HAP-1 (cell line): ENCODE results near the gene ATP9B.
"Not testable (repeated sequence)": the region's sequence is repeated elsewhere in the genome, so short reads cannot be mapped to it uniquely, and the experiment has no call there.

Experiments used
- DNase-seq, 2 experiments: peaks; one replicate each; pipeline ENCODE4 v3.0.0-alpha.2; 2016 to 2020; ENCODE audit warnings: low spot score in 2 of 2
- H3K27me3 ChIP-seq: fragments of 250-450 bp; sonication (Bioruptor Pico); 2 replicates; pipeline ENCODE4 v1.5.1; 2020; ENCODE audit warnings: low read depth, mild to moderate bottlenecking, moderate library complexity
- H3K36me3 ChIP-seq: fragments of 250-450 bp; sonication (Bioruptor Pico); replicated peaks from 2 replicates; pipeline ENCODE4 v1.5.1; 2020; ENCODE audit warnings: mild to moderate bottlenecking
- H3K4me1 ChIP-seq: fragments of 250-450 bp; sonication (Bioruptor Pico); 2 replicates; pipeline ENCODE4 v1.5.1; 2020; ENCODE audit warnings: mild to moderate bottlenecking
- H3K4me3 ChIP-seq: fragments of 250-450 bp; sonication (Bioruptor Pico); 2 replicates; pipeline ENCODE4 v1.5.1; 2020; ENCODE audit warnings: mild to moderate bottlenecking, moderate library complexity
- H3K9me3 ChIP-seq: fragments of 250-450 bp; sonication (Bioruptor Pico); 2 replicates; pipeline ENCODE4 v1.5.1; 2020; ENCODE audit warnings: mild to moderate bottlenecking, moderate library complexity
- in situ Hi-C: fragments of 300-500 bp; cut with MboI; formaldehyde crosslinking; loops from 3 replicates; pipeline ENCODE4 v1.14.3; 2020; ENCODE audit warnings: low sequenced_read_pairs, inconsistent platforms, mixed read lengths

ATP9B gene

GRCh38 chr18:79252904-79253633, 183.9 kb downstream of the ATP9B start:
- no peak overlapping the region for H3K4me3 ChIP-seq
- in situ Hi-C loops = no loop called here
- DNase-seq = no peak

GRCh38 chr18:79257480-79257879, 188.3 kb downstream of the ATP9B start:
- no peaks in the 10 kb centered on the region for H3K36me3 ChIP-seq
- in situ Hi-C loops = no loop called here
- no peaks in the 10 kb centered on the region for H3K27me3 ChIP-seq
- DNase-seq = no peak
- no peaks in the 10 kb centered on the region for H3K9me3 ChIP-seq
- no peaks in the 10 kb centered on the region for H3K4me1 ChIP-seq
- no peak overlapping the region for H3K4me3 ChIP-seq

More at GRCh38 chr18:79252904-79253633, 183.9 kb downstream of the ATP9B start:
- no peaks in the 10 kb centered on the region for H3K27me3 ChIP-seq
- no peaks in the 10 kb centered on the region for H3K36me3 ChIP-seq
- H3K4me1 ChIP-seq = peaks cover 18% of the 10 kb centered on the region
- H3K9me3 ChIP-seq = no peaks in the 10 kb centered on the region

DNA sequence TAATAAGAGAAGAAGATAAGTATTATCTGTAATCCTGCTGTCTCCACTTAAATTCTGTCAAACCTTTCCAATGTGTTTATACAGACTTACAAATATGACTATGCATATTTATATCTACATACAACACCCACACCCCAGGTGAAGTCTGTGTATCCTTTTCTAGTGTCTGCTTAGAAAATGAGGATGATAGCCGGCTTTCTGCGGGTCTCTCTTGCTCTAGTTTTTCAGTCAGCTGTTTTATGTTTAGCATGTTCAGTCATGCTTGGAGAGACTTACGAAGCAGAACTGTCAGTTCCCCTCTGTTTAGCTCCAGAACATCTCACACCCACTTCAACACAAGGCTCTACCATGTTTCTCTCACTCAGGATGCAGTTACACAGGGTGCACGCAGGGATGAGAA, 189.3 kb downstream of the ATP9B start:
- H3K4me3 ChIP-seq = no peak overlapping the region
- H3K9me3 ChIP-seq = no peaks in the 10 kb centered on the region
- DNase-seq = no peak
- H3K4me1 ChIP-seq = no peaks in the 10 kb centered on the region
- no peaks in the 10 kb centered on the region for H3K36me3 ChIP-seq
- in situ Hi-C loops = no loop called here
- no peaks in the 10 kb centered on the region for H3K27me3 ChIP-seq

- Histone ChIP-seq H3K4me1 (no peaks in the 10 kb centered on the region), H3K9me3 (no peaks in the 10 kb centered on the region)
- in situ Hi-C loops = no loop called here
Observed at GRCh38 chr18:79259218-79259617, 190.0 kb downstream of the ATP9B start.

DNA sequence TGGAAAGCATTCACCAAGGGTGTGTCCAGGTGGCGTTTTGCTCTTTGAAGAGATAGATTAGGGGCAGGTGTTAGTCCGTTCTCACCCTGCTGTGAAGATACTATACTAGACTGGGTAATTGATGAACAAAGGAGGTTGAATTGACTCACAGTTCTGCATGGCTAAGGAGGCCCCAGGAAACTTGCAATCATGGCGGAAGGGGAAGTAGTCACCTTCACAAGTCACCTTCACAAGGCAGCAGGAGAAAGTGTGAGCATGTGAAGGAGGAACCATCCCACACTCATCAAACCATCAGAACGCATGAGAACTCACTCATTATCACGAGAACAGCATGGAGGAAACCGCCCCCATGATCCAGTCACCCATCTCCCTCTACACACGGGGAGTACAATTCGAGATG, 190.8 kb downstream of the ATP9B start:
- H3K36me3 ChIP-seq = no peaks in the 10 kb centered on the region
- no peak for DNase-seq
- in situ Hi-C loops = no loop called here
- no peak overlapping the region for H3K4me3 ChIP-seq
- no peaks in the 10 kb centered on the region for H3K27me3 ChIP-seq
- H3K4me1 ChIP-seq = no peaks in the 10 kb centered on the region
- H3K9me3 ChIP-seq = no peaks in the 10 kb centered on the region

More at GRCh38 chr18:79259218-79259617, 190.0 kb downstream of the ATP9B start:
- Histone ChIP-seq H3K27me3 (no peaks in the 10 kb centered on the region), H3K36me3 (no peaks in the 10 kb centered on the region), H3K4me3 (no peak overlapping the region)
- no peak for DNase-seq

DNA sequence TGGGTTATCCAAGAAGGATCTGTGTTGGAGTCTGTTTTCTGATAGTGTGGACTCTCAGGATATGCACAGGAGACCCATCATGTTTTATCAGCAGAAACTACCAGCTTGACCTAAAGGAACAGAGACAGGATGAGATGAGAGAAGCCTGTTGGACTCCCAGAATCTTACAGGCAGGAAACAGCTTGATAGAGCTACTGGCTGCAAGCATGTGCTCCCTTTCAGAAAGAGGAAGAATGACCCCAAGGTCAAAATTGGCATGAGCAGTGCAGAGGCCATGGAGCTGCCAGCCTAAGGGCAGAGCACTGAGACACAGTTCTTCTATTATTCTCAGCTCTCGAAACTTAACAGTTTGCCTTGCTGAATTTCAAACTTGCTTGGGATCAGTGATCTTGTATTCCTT, 191.3 kb downstream of the ATP9B start:
- Histone ChIP-seq H3K27me3 (no peaks in the 10 kb centered on the region), H3K4me1 (no peaks in the 10 kb centered on the region), H3K9me3 (no peaks in the 10 kb centered on the region), H3K4me3 (no peak overlapping the region), H3K36me3 (no peaks in the 10 kb centered on the region)
- in situ Hi-C loops = no loop called here
- DNase-seq = no peak

DNA sequence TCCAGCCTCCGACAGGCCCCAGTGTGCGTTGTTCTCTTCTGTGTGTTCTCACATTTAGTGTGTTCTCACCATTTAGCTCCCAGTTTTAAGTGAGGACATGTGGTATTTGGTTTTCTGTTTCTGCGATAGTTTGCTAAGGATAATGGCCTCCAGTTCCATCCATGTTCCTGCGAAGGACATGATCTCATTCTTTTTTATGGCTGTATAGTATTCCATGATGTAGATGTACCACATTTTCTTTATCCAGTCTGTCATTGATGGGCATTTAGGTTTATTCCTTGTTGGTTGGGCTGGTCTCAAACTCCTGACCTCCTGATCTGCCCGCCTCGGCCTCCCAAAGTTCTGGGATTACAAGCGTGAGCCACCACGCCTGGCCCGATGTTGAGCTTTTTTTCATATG, 195.9 kb downstream of the ATP9B start:
- H3K27me3 ChIP-seq, H3K9me3 ChIP-seq, DNase-seq, in situ Hi-C loops, H3K36me3 ChIP-seq, H3K4me3 ChIP-seq: not testable (repeated sequence)
- H3K4me1 ChIP-seq = peaks cover 13% of the 10 kb centered on the region

DNA sequence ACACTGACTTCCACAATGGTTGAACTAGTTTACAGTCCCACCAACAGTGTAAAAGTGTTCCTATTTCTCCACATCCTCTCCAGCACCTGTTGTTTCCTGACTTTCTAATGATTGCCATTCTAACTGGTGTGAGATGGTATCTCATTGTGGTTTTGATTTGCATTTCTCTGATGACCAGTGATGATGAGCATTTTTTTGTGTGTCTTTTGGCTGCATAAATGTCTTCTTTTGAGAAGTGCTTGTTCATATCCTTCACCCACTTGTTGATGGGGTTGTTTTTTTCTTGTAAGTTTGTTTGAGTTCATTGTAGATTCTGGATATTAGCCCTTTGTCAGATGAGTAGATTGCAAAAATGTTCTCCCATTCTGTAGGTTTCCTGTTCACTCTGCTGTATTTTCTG, 202.6 kb downstream of the ATP9B start:
- H3K9me3 ChIP-seq, H3K4me3 ChIP-seq, in situ Hi-C loops, H3K27me3 ChIP-seq, H3K36me3 ChIP-seq, DNase-seq, H3K4me1 ChIP-seq: not testable (repeated sequence)

DNA sequence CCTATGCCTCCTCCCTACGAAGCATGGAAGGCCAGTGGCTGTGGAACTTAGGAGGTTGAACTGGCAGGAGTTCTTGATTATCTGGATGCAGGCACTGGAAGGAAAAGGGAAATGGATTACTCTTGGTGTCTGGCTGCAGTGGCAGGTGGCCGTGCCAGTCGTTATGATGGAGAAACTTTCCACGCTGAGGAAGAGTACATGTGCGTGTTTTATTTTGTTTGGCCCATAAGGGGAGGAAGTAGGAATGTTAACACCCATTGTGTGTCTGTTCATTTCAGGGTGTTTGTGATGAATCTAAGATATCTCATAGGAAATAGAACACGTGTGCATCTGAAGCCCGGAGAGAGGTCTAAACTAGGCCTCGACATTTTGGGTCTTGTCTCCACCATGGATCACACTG, 203.7 kb downstream of the ATP9B start:
- Histone ChIP-seq H3K4me1 (no peaks in the 10 kb centered on the region), H3K9me3 (no peaks in the 10 kb centered on the region), H3K36me3 (no peaks in the 10 kb centered on the region; the same call in 1 of the 2 replicates), H3K4me3 (no peak overlapping the region), H3K27me3 (no peaks in the 10 kb centered on the region)
- in situ Hi-C loops = no loop called here
- no peak for DNase-seq

GRCh38 chr18:79274823-79275222, 205.6 kb downstream of the ATP9B start:
- in situ Hi-C loops = no loop called here
- no peak for DNase-seq
- no peaks in the 10 kb centered on the region for H3K4me1 ChIP-seq
- H3K27me3 ChIP-seq = no peaks in the 10 kb centered on the region
- H3K4me3 ChIP-seq = no peak overlapping the region
- H3K9me3 ChIP-seq = no peaks in the 10 kb centered on the region
- H3K36me3 ChIP-seq = no peaks in the 10 kb centered on the region

- in situ Hi-C loops = no loop called here
- Histone ChIP-seq H3K36me3 (no peaks in the 10 kb centered on the region), H3K9me3 (no peaks in the 10 kb centered on the region), H3K4me1 (no peaks in the 10 kb centered on the region), H3K4me3 (no peak overlapping the region), H3K27me3 (no peaks in the 10 kb centered on the region)
- DNase-seq = no peak
Observed at GRCh38 chr18:79275461-79275860, 206.3 kb downstream of the ATP9B start.

- Histone ChIP-seq H3K36me3 (no peaks in the 10 kb centered on the region), H3K27me3 (no peaks in the 10 kb centered on the region), H3K9me3 (no peaks in the 10 kb centered on the region), H3K4me1 (no peaks in the 10 kb centered on the region), H3K4me3 (no peak overlapping the region)
- in situ Hi-C loops = no loop called here
- DNase-seq = no peak
Observed at GRCh38 chr18:79275992-79276391, 206.8 kb downstream of the ATP9B start.

DNA sequence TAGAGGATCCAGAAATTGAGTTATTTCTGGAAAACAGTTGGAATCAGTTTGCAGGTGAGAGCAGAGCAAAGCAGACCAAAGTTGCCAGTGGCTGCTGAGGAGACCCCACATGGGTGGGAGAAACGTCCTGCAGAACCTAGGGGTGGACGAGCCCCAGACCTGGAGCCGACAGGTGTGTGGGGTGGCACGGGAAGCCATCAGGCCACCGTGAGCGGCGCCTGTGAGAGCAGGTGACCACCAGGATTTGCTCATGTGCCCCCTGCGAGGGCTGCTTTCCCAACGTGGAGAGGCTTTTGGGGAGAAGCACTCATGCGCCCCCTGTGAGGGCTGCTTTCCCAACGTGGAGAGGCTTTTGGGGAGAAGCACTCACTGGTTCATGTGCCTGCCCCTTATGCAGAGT, 209.7 kb downstream of the ATP9B start:
- Histone ChIP-seq H3K36me3 (no peaks in the 10 kb centered on the region), H3K4me1 (peaks cover 6% of the 10 kb centered on the region), H3K9me3 (no peaks in the 10 kb centered on the region), H3K27me3 (no peaks in the 10 kb centered on the region), H3K4me3 (no peak overlapping the region)
- in situ Hi-C loops = no loop called here
- DNase-seq = no peak

- Histone ChIP-seq H3K36me3 (no peaks in the 10 kb centered on the region), H3K4me1 (peaks cover 11% of the 10 kb centered on the region), H3K9me3 (no peaks in the 10 kb centered on the region), H3K4me3 (no peak overlapping the region), H3K27me3 (no peaks in the 10 kb centered on the region)
- in situ Hi-C loops = no loop called here
- DNase-seq = peak in 1 of 2 experiments; percentile 40
Observed at GRCh38 chr18:79283131-79283810, 214.1 kb downstream of the ATP9B start.
